Mesenchymal stem cell (in vitro differentiated cells and primary cell): ENCODE results near the gene HOMER2.

Experiments used
- DNase-seq: peaks from one replicate; pipeline ENCODE4 v3.0.0-alpha.2; 2013
- H2AFZ ChIP-seq: one replicate; pipeline ENCODE4 v1.6.1; 2013; ENCODE audit warnings: low read depth, mild to moderate bottlenecking, control low read depth, inconsistent platforms, low read length, moderate library complexity
- H2AK5ac ChIP-seq: 2 replicates; pipeline ENCODE4 v1.6.1; 2013; ENCODE audit warnings: low read length, moderate library complexity, mild to moderate bottlenecking, inconsistent platforms; ENCODE audit not compliant: severe bottlenecking
- H2BK120ac ChIP-seq: one replicate; pipeline ENCODE4 v1.6.1; 2013; ENCODE audit warnings: low read depth, mild to moderate bottlenecking, inconsistent platforms, low read length, moderate library complexity
- H2BK12ac ChIP-seq, 2 experiments: one replicate each; pipeline ENCODE4 v1.6.1; 2013; ENCODE audit warnings: inconsistent platforms in 2 of 2, low read length in 2 of 2, mild to moderate bottlenecking in 2 of 2, moderate library complexity in 2 of 2, control low read depth in 1 of 2
- H2BK15ac ChIP-seq: one replicate; pipeline ENCODE4 v1.6.1; 2013; ENCODE audit warnings: mild to moderate bottlenecking, low read depth, inconsistent platforms; ENCODE audit not compliant: poor library complexity, severe bottlenecking
- H2BK5ac ChIP-seq: 2 replicates; pipeline ENCODE4 v1.6.1; 2013; ENCODE audit warnings: low read depth, mild to moderate bottlenecking, low read length, control low read depth, inconsistent platforms; ENCODE audit not compliant: poor library complexity, severe bottlenecking
- H3K14ac ChIP-seq, 2 experiments: one replicate each; pipeline ENCODE4 v1.6.1; 2013; ENCODE audit warnings: inconsistent platforms in 2 of 2, low read length in 2 of 2, control low read depth in 1 of 2, mild to moderate bottlenecking in 1 of 2, moderate library complexity in 1 of 2
- H3K18ac ChIP-seq, 2 experiments: one replicate each; pipeline ENCODE4 v1.6.1; 2013; ENCODE audit warnings: inconsistent platforms in 2 of 2, low read length in 2 of 2, control low read depth in 1 of 2, low read depth in 1 of 2, mild to moderate bottlenecking in 1 of 2
- H3K23ac ChIP-seq, 2 experiments: one replicate each; pipeline ENCODE4 v1.6.1; 2013; ENCODE audit warnings: inconsistent platforms in 2 of 2, low read length in 2 of 2, mild to moderate bottlenecking in 2 of 2, moderate library complexity in 2 of 2, control low read depth in 1 of 2
- H3K27ac ChIP-seq: 2 replicates; pipeline ENCODE4 v1.5.1; 2013; ENCODE audit warnings: mild to moderate bottlenecking, moderate library complexity, low read length, control low read depth, inconsistent platforms; ENCODE audit not compliant: poor library complexity, severe bottlenecking
- H3K27me3 ChIP-seq, 2 experiments: 2 replicates each; pipeline versions ENCODE4 v1.6.1 to v1.7.0; 2013; ENCODE audit warnings: low read length in 2 of 2, mild to moderate bottlenecking in 2 of 2, moderate library complexity in 2 of 2, control low read depth in 1 of 2, inconsistent platforms in 1 of 2; ENCODE audit not compliant: control insufficient read depth in 1 of 2, insufficient read depth in 1 of 2
- H3K36me3 ChIP-seq, 2 experiments: 2 replicates each; pipeline versions ENCODE4 v1.6.1 to v1.7.0; 2013; ENCODE audit warnings: low read length in 2 of 2, control low read depth in 1 of 2, inconsistent platforms in 1 of 2, low read depth in 1 of 2, mild to moderate bottlenecking in 1 of 2; ENCODE audit not compliant: insufficient read depth in 2 of 2, control insufficient read depth in 1 of 2
- H3K4ac ChIP-seq, 2 experiments: one replicate each; pipeline ENCODE4 v1.6.1; 2013; ENCODE audit warnings: inconsistent platforms in 2 of 2, low read length in 2 of 2, mild to moderate bottlenecking in 2 of 2, moderate library complexity in 2 of 2, control low read depth in 1 of 2, low read depth in 1 of 2
- H3K4me1 ChIP-seq: 2 replicates; pipeline ENCODE4 v1.6.1; 2013; ENCODE audit warnings: low read depth, low read length, control low read depth; ENCODE audit not compliant: control insufficient read depth, insufficient read depth
- H3K4me2 ChIP-seq: 2 replicates; pipeline ENCODE4 v1.6.1; 2013; ENCODE audit warnings: low read length, mild to moderate bottlenecking, inconsistent platforms; ENCODE audit not compliant: poor library complexity, severe bottlenecking
- H3K4me3 ChIP-seq, 2 experiments: 2 replicates each; pipeline versions ENCODE4 v1.5.1 to v1.7.0; 2013; ENCODE audit warnings: low read length in 2 of 2, mild to moderate bottlenecking in 2 of 2, control low read depth in 1 of 2, low read depth in 1 of 2; ENCODE audit not compliant: insufficient read depth in 1 of 2
- H3K79me1 ChIP-seq: replicated peaks from 2 replicates; pipeline ENCODE4 v1.6.1; 2013; ENCODE audit warnings: mild to moderate bottlenecking, control low read depth, low read length, inconsistent platforms; ENCODE audit not compliant: poor library complexity, severe bottlenecking
- H3K9ac ChIP-seq: 2 replicates; pipeline ENCODE4 v1.7.0; 2013; ENCODE audit warnings: mild to moderate bottlenecking, low read length, moderate library complexity
- H3K9me3 ChIP-seq: 2 replicates; pipeline ENCODE4 v1.7.0; 2013; ENCODE audit warnings: mild to moderate bottlenecking, low read length; ENCODE audit not compliant: control insufficient read depth
- H4K8ac ChIP-seq: one replicate; pipeline ENCODE4 v1.6.1; 2013; ENCODE audit warnings: inconsistent platforms, mild to moderate bottlenecking, low read length, moderate library complexity
- H4K91ac ChIP-seq: one replicate; pipeline ENCODE4 v1.6.1; 2013; ENCODE audit warnings: mild to moderate bottlenecking, low read length, inconsistent platforms
- WGBS: methylation state at CpG from one replicate; pipeline ENCODE4 v1.1.7; 2013; ENCODE audit warnings: mixed read lengths; 5-methylcytosine and 5-hydroxymethylcytosine counted together

HOMER2 gene

DNA sequence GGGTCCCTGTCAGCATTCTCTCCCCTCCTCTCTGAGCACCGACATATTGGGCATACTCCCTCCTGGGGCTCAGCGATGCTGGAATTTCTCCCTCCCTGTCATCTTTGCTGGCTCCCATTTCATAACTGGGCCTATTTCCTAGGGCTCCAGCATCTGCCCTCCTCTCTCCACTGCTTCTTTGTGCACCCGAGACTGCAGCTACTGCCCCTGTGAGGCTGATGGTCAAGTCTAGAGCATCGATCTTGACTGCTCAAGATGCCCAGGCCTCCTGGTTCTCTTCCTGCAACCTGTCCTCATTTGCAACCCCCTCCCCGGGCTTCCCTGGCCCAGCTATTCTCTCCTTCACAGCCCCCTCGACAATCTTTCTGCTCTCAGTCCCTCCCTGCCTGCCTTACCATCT, 89.6 kb downstream of the HOMER2 start:
- WGBS = 83% methylated on average over 6 of the region's 6 CpGs
- Histone ChIP-seq H3K27ac (no peak overlapping the region), H2BK120ac (no peak overlapping the region), H3K79me1 (no peaks in the 10 kb centered on the region), H2BK15ac (no peak overlapping the region), H3K9ac (no peak overlapping the region), H3K23ac (no peak overlapping the region), H2AFZ (no peak overlapping the region), H3K4me2 (no peak overlapping the region), H2BK12ac (no peak overlapping the region), H3K4me3 (no peak overlapping the region), H4K91ac (no peak overlapping the region), H3K36me3 (no peaks in the 10 kb centered on the region), H2BK5ac (no peak overlapping the region), H3K4me1 (no peaks in the 10 kb centered on the region), H3K27me3 (no peaks in the 10 kb centered on the region), H3K14ac (no peak overlapping the region), H3K4ac (no peak overlapping the region), H2AK5ac (no peak overlapping the region), H4K8ac (no peak overlapping the region), H3K9me3 (no peaks in the 10 kb centered on the region), H3K18ac (no peak overlapping the region)
- DNase-seq = no peak

DNA sequence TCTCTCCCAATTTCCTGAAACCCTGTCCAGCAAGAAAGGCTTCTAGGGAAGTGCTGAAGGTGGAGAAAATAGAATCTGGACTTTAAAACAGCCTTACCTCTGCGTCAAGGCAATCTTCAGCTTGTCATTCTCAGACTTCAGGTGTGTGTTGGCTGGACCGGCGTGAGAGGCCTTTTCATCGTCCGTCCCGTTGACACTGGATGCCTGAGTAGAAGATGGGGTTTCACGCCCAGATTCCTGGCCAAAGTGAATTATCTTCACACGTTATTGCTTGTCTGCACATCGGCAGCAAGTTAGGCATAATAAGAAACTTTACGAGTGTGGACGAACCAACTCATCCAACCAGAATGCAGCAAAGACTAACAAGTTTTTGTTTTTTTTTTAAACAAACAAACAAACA, 93.6 kb downstream of the HOMER2 start:
- Histone ChIP-seq H2AFZ (no peak overlapping the region), H3K4me2 (no peak overlapping the region), H2BK12ac (no peak overlapping the region), H3K27me3 (no peaks in the 10 kb centered on the region), H3K36me3 (peaks cover 0 to 5% of the 10 kb centered on the region in 2 experiments), H3K18ac (no peak overlapping the region), H3K14ac (no peak overlapping the region), H4K91ac (no peak overlapping the region), H3K27ac (no peak overlapping the region), H4K8ac (no peak overlapping the region), H2BK15ac (no peak overlapping the region), H2AK5ac (no peak overlapping the region), H3K9me3 (no peaks in the 10 kb centered on the region), H3K79me1 (no peaks in the 10 kb centered on the region), H3K9ac (no peak overlapping the region), H2BK120ac (no peak overlapping the region), H3K4ac (no peak overlapping the region), H3K4me1 (peaks cover 4% of the 10 kb centered on the region), H3K23ac (no peak overlapping the region), H3K4me3 (no peak overlapping the region), H2BK5ac (no peak overlapping the region)
- 97% methylated on average over 11 of the region's 11 CpGs for WGBS
- DNase-seq = no peak

DNA sequence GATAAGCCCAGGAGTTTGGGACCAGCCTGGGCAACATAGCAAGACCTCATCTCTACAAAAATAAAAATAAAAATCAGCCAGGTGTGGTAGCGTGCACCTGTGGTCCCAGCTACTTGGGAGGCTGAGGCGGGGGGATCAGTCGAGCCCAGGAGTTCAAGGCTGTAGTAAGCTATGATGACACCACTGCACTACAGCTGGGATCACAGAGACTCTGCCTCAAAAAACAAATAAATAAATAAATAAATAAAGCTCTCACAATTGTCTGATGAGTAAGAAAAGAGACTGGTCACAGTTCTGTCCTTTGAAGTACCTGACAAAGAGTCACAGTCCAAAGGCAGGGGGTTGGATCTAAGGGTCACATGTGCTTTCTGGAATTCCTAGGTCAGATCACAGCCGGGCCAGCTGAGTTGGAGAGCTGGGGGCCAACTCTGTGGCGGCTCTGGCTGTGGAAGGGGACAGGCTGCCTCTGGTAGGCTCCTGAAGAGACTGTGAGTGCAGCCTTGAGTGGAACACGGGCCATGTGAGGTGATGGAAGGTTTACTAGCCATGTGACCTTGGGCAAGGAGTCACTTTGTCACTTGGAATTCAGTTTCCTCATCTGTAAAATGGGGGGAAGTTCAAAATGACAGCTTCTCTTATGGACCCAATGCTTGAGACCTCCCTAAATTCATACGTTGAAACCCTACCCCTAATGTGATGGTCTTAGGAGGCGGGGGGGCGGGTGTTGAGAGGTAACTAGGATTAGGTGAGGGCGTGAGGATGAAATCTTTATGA, 95.9 kb downstream of the HOMER2 start:
- Histone ChIP-seq H2BK12ac (no peak overlapping the region), H2BK15ac (no peak overlapping the region), H3K4me1 (peaks cover 7% of the 10 kb centered on the region), H3K9ac (no peak overlapping the region), H3K18ac (no peak overlapping the region), H2BK5ac (no peak overlapping the region), H3K4me3 (no peak overlapping the region), H3K23ac (no peak overlapping the region), H3K14ac (no peak overlapping the region), H3K4ac (no peak overlapping the region), H4K91ac (no peak overlapping the region), H3K79me1 (no peaks in the 10 kb centered on the region), H3K27ac (no peak overlapping the region), H2AK5ac (no peak overlapping the region), H3K4me2 (no peak overlapping the region), H2AFZ (peak overlapping the region; percentile 16), H4K8ac (no peak overlapping the region), H3K27me3 (no peaks in the 10 kb centered on the region), H3K9me3 (no peaks in the 10 kb centered on the region), H3K36me3 (peaks cover 0 to 5% of the 10 kb centered on the region in 2 experiments), H2BK120ac (no peak overlapping the region)
- WGBS = 87% methylated on average over 5 of the region's 10 CpGs
- no peak for DNase-seq

DNA sequence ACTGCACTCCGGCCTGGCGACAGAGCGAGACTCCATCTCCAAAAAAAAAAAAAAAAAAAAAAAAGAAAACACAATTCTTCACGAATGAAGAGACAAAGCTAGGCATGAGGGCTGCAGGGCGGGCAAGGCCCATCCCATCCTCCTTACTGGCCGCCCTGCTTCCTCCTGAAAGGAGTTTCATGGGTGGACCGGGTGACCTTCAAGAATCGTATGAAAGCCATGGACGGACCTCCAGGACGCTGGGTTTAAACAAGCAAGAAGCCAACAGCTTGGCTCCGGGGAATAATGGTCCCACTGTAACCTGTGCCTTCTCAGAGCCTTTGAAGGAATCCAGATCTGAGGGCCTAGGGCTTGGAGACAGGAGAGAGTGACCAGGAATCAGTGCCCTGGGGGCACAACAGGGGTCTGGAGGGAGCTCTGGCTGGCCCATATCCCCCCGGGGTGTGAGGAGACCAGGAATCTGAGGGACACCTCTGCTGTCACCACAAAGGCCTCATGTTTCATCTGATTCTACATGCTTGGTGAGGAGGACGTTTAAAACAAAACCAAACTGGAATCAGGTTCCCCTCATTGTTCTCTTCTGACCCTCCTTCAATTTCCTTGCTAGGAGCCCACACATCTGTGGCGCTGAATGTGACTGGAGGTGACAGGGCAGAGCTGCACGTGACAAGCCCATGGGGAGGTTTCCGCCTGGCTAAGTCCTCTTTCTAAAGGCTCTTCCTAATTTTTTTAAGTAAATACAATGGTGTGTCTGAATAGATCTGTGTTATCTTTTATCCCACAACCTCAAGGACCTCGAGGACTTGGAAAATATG, 97.0 kb downstream of the HOMER2 start:
- Histone ChIP-seq H3K27ac (no peak overlapping the region), H3K4me3 (no peak overlapping the region), H2AFZ (no peak overlapping the region), H3K4me2 (no peak overlapping the region), H2BK12ac (no peak overlapping the region), H3K18ac (no peak overlapping the region), H3K4ac (no peak overlapping the region), H4K91ac (no peak overlapping the region), H3K23ac (no peak overlapping the region), H4K8ac (no peak overlapping the region), H2BK15ac (no peak overlapping the region), H3K14ac (no peak overlapping the region), H3K36me3 (peaks cover 0 to 5% of the 10 kb centered on the region in 2 experiments), H2AK5ac (no peak overlapping the region), H2BK120ac (no peak overlapping the region), H3K27me3 (no peaks in the 10 kb centered on the region), H3K79me1 (no peaks in the 10 kb centered on the region), H3K9me3 (no peaks in the 10 kb centered on the region), H2BK5ac (no peak overlapping the region), H3K9ac (no peak overlapping the region), H3K4me1 (peaks cover 9% of the 10 kb centered on the region)
- DNase-seq = no peak
- 92% methylated on average over 11 of the region's 17 CpGs for WGBS
